Measurements from ENCODE around the gene LGI4. TPM values are rescaled to one million over a fixed set of nuclear protein-coding genes. Genes with fewer than 3 reads are reported as not detected.
A peak's percentile ranks its signal among the peaks of the same experiment; 100 is the strongest.

Gene LGI4
- total RNA-seq, 1 donor from 2014 or later: 0.20 TPM

- Histone ChIP-seq H3K36me3 (ENCODE audit: insufficient read depth, low read length) (peaks cover 36% of the 10 kb centered on the region), H3K4me1 (ENCODE audit: insufficient read depth, low read length) (no peaks in the 10 kb centered on the region), H4K20me1 (ENCODE audit: insufficient read depth, low read length) (peaks cover 2% of the 10 kb centered on the region), H3K27ac (ENCODE audit: low read depth, low read length) (no peak overlapping the region), H3K79me2 (ENCODE audit: insufficient read depth, low read length) (no peaks in the 10 kb centered on the region), H3K4me3 (ENCODE audit: insufficient read depth, low read depth, low read length) (no peak overlapping the region), H3K4me2 (ENCODE audit: low read length) (no peak overlapping the region), H3K9ac (ENCODE audit: low read length) (no peak overlapping the region), H3K9me3 (ENCODE audit: insufficient read depth, low read depth, low read length) (peaks cover 9% of the 10 kb centered on the region), H3K27me3 (ENCODE audit: insufficient read depth, low read length) (no peaks in the 10 kb centered on the region), H2AFZ (ENCODE audit: low read depth, low read length) (no peak overlapping the region)
- Mint-ChIP-seq H3K4me1 (ENCODE audit: low read depth, unreplicated experiment) (peaks cover 4% of the 10 kb centered on the region), H3K9me3 (ENCODE audit: unreplicated experiment) (peaks cover 20% of the 10 kb centered on the region), H3K27ac (ENCODE audit: unreplicated experiment) (no peak overlapping the region), H3K27me3 (ENCODE audit: low read depth, unreplicated experiment) (no peaks in the 10 kb centered on the region), H3K4me3 (ENCODE audit: unreplicated experiment) (no peak overlapping the region), H3K36me3 (ENCODE audit: low read depth, unreplicated experiment) (peaks cover 35% of the 10 kb centered on the region)
- no peak for FAIRE-seq
- TF ChIP-seq EZH2 (IDR thresholded peaks at IDR 0.05; ENCODE audit: insufficient read depth, low read length) (no peak), CTCF (IDR thresholded peaks at IDR 0.05; ENCODE audit: insufficient read depth, low read depth, low read length) (no peak)
- no peak for DNase-seq (ENCODE audit: low read depth)
Observed at GRCh38 chr19:35168196-35168595, 33.3 kb upstream of the LGI4 start.

- Histone ChIP-seq H3K27ac (ENCODE audit: low read depth, low read length) (no peak overlapping the region), H3K9me3 (ENCODE audit: insufficient read depth, low read depth, low read length) (peaks cover 14% of the 10 kb centered on the region), H4K20me1 (ENCODE audit: insufficient read depth, low read length) (peaks cover 4% of the 10 kb centered on the region), H3K79me2 (ENCODE audit: insufficient read depth, low read length) (no peaks in the 10 kb centered on the region), H2AFZ (ENCODE audit: low read depth, low read length) (no peak overlapping the region), H3K4me1 (ENCODE audit: insufficient read depth, low read length) (no peaks in the 10 kb centered on the region), H3K27me3 (ENCODE audit: insufficient read depth, low read length) (no peaks in the 10 kb centered on the region), H3K4me2 (ENCODE audit: low read length) (no peak overlapping the region), H3K4me3 (ENCODE audit: insufficient read depth, low read depth, low read length) (no peak overlapping the region), H3K36me3 (ENCODE audit: insufficient read depth, low read length) (peaks cover 43% of the 10 kb centered on the region), H3K9ac (ENCODE audit: low read length) (no peak overlapping the region)
- H3K27ac Mint-ChIP-seq (ENCODE audit: unreplicated experiment): no peak overlapping the region
- H3K27me3 Mint-ChIP-seq (ENCODE audit: low read depth, unreplicated experiment): no peaks in the 10 kb centered on the region
- DNase-seq (ENCODE audit: low read depth) (no peak), FAIRE-seq (no peak)
- H3K4me1 Mint-ChIP-seq (ENCODE audit: low read depth, unreplicated experiment): peaks cover 4% of the 10 kb centered on the region
- H3K9me3 Mint-ChIP-seq (ENCODE audit: unreplicated experiment): peaks cover 24% of the 10 kb centered on the region
- TF ChIP-seq EZH2 (IDR thresholded peaks at IDR 0.05; ENCODE audit: insufficient read depth, low read length): no peak
- no peak for TF ChIP-seq CTCF (IDR thresholded peaks at IDR 0.05; ENCODE audit: insufficient read depth, low read depth, low read length)
- peak overlapping the region; percentile 40 for H3K4me3 Mint-ChIP-seq (ENCODE audit: unreplicated experiment)
- H3K36me3 Mint-ChIP-seq (ENCODE audit: low read depth, unreplicated experiment): peaks cover 41% of the 10 kb centered on the region
Observed at GRCh38 chr19:35167251-35168119, 32.6 kb upstream of the LGI4 start.
